ENCODE results near the gene DISP1.
"Not testable (repeated sequence)": the region's sequence is repeated elsewhere in the genome, so short reads cannot be mapped to it uniquely, and the experiment has no call there.

Gene DISP1

GRCh38 chr1:222850550-222850949 lies 35.7 kb downstream of the DISP1 start:
- H3K4me1 Mint-ChIP-seq (ENCODE audit: low read depth); DNase-seq (ENCODE audit: low spot score); H3K9me3 Mint-ChIP-seq; H3K27ac Mint-ChIP-seq; H3K4me3 Mint-ChIP-seq; H3K36me3 Mint-ChIP-seq (ENCODE audit: low read depth); H3K27me3 Mint-ChIP-seq (ENCODE audit: low read depth): not testable (repeated sequence)

GRCh38 chr1:222852326-222852725 lies 37.5 kb downstream of the DISP1 start:
- no peaks in the 10 kb centered on the region for H3K36me3 Mint-ChIP-seq (ENCODE audit: low read depth)
- peaks cover 3% of the 10 kb centered on the region for H3K9me3 Mint-ChIP-seq
- H3K4me3 Mint-ChIP-seq: no peak overlapping the region
- no peaks in the 10 kb centered on the region for H3K4me1 Mint-ChIP-seq (ENCODE audit: low read depth)
- no peak overlapping the region for H3K27ac Mint-ChIP-seq
- H3K27me3 Mint-ChIP-seq (ENCODE audit: low read depth): no peaks in the 10 kb centered on the region
- no peak for DNase-seq (ENCODE audit: low spot score)

GRCh38 chr1:222861062-222861461 lies 46.2 kb downstream of the DISP1 start:
- no peaks in the 10 kb centered on the region for H3K27me3 Mint-ChIP-seq (ENCODE audit: low read depth)
- H3K27ac Mint-ChIP-seq: no peak overlapping the region
- H3K4me3 Mint-ChIP-seq: no peak overlapping the region
- no peak for DNase-seq (ENCODE audit: low spot score)
- peaks cover 2% of the 10 kb centered on the region for H3K36me3 Mint-ChIP-seq (ENCODE audit: low read depth)
- H3K4me1 Mint-ChIP-seq (ENCODE audit: low read depth): peaks cover 4% of the 10 kb centered on the region
- H3K9me3 Mint-ChIP-seq: peaks cover 11% of the 10 kb centered on the region
